Activated naive CD4-positive, alpha-beta T cell treated with anti-CD3 and anti-CD28 coated beads, Interleukin-2, amount 50 U/mL, for 72 hours (primary cell): Measurements from ENCODE around the gene CNMD. TPM values are rescaled to one million over a fixed set of nuclear protein-coding genes. Genes with fewer than 3 reads are reported as not detected.

Experiments
- ATAC-seq, 2 donors: fragments of 150-1000 bp; cut with Tn5 transposase; 2 replicates each; pipeline ENCODE4 v1.10.0; 2021; ENCODE audit warnings: mild to moderate bottlenecking in 2 of 2, moderate library complexity in 2 of 2
- DNase-seq, 2 donors: peaks; one replicate each; pipeline ENCODE4 v3.0.0; 2021 to 2022; ENCODE audit warnings: low spot score in 2 of 2
- H3K27ac Mint-ChIP-seq, 2 donors: one replicate each; pipeline ENCODE4 v1.8.0; 2022; ENCODE audit warnings: mild to moderate bottlenecking in 2 of 2, mixed read lengths in 2 of 2
- H3K36me3 Mint-ChIP-seq, 2 donors: one replicate each; pipeline ENCODE4 v1.8.0; 2022; ENCODE audit warnings: mixed read lengths in 2 of 2
- H3K9me3 Mint-ChIP-seq, 2 donors: one replicate each; pipeline ENCODE4 v1.8.0; 2022; ENCODE audit warnings: mixed read lengths in 2 of 2
- total RNA-seq, 2 donors: library from RNA; stranded (reverse); gene quantifications; one replicate each; pipeline ENCODE4 v1.2.3, GENCODE V29; 2022

CNMD gene
- not detected for total RNA-seq

- peaks cover 0 to 16% of the 10 kb centered on the region in 2 donors for H3K36me3 Mint-ChIP-seq
- no peak for ATAC-seq
- no peak within 1 kb of the TSS for H3K27ac Mint-ChIP-seq
- DNase-seq, result no peak
- H3K9me3 Mint-ChIP-seq, result peaks cover 0 to 6% of the 10 kb centered on the region in 2 donors
Observed at GRCh38 chr13:52739468-52740071, at the start of gene CNMD. Gene CNMD (minus strand): TSS chr13:52739820. CDS start chr13:52739701, 119 bp downstream.

GRCh38 chr13:52788011-52788410 lies 48.4 kb upstream of the CNMD start:
- Mint-ChIP-seq H3K27ac (no peak overlapping the region), H3K9me3 (no peaks in the 10 kb centered on the region), H3K36me3 (no peaks in the 10 kb centered on the region)
- ATAC-seq (no peak), DNase-seq (no peak)

- DNase-seq, result no peak
- no peak for ATAC-seq
- no peak overlapping the region for H3K27ac Mint-ChIP-seq
- H3K36me3 Mint-ChIP-seq, result no peaks in the 10 kb centered on the region
- H3K9me3 Mint-ChIP-seq, result no peaks in the 10 kb centered on the region
Observed at GRCh38 chr13:52787235-52787634, 47.6 kb upstream of the CNMD start.

GRCh38 chr13:52786766-52787165 lies 47.1 kb upstream of the CNMD start:
- DNase-seq (no peak), ATAC-seq (no peak)
- Mint-ChIP-seq H3K27ac (no peak overlapping the region), H3K36me3 (no peaks in the 10 kb centered on the region), H3K9me3 (no peaks in the 10 kb centered on the region)

- Mint-ChIP-seq H3K9me3 (no peaks in the 10 kb centered on the region), H3K36me3 (no peaks in the 10 kb centered on the region), H3K27ac (no peak overlapping the region)
- DNase-seq, result no peak
- no peak for ATAC-seq
Observed at GRCh38 chr13:52785739-52786138, 46.1 kb upstream of the CNMD start.

- ATAC-seq, result no peak
- DNase-seq, result no peak
- Mint-ChIP-seq H3K27ac (no peak overlapping the region), H3K36me3 (no peaks in the 10 kb centered on the region), H3K9me3 (no peaks in the 10 kb centered on the region)
Observed at GRCh38 chr13:52784591-52785340, 45.1 kb upstream of the CNMD start.

GRCh38 chr13:52783943-52784342 lies 44.3 kb upstream of the CNMD start:
- DNase-seq, result no peak
- Mint-ChIP-seq H3K9me3 (no peaks in the 10 kb centered on the region), H3K27ac (no peak overlapping the region), H3K36me3 (no peaks in the 10 kb centered on the region)
- no peak for ATAC-seq

- H3K9me3 Mint-ChIP-seq, result no peaks in the 10 kb centered on the region
- ATAC-seq (no peak), DNase-seq (no peak)
- H3K27ac Mint-ChIP-seq, result no peak overlapping the region
- H3K36me3 Mint-ChIP-seq, result no peaks in the 10 kb centered on the region
Observed at GRCh38 chr13:52782471-52783448, 43.1 kb upstream of the CNMD start.

GRCh38 chr13:52780611-52781010 lies 41.0 kb upstream of the CNMD start:
- H3K36me3 Mint-ChIP-seq, result no peaks in the 10 kb centered on the region
- ATAC-seq, result no peak
- no peak for DNase-seq
- no peaks in the 10 kb centered on the region for H3K9me3 Mint-ChIP-seq
- H3K27ac Mint-ChIP-seq, result no peak overlapping the region

- no peaks in the 10 kb centered on the region for H3K9me3 Mint-ChIP-seq
- DNase-seq (no peak), ATAC-seq (no peak)
- no peaks in the 10 kb centered on the region for H3K36me3 Mint-ChIP-seq
- H3K27ac Mint-ChIP-seq, result no peak overlapping the region
Observed at GRCh38 chr13:52780092-52780491, 40.5 kb upstream of the CNMD start.

GRCh38 chr13:52779103-52779502 lies 39.5 kb upstream of the CNMD start:
- ATAC-seq, result no peak
- H3K9me3 Mint-ChIP-seq, result no peaks in the 10 kb centered on the region
- H3K27ac Mint-ChIP-seq, result no peak overlapping the region
- no peaks in the 10 kb centered on the region for H3K36me3 Mint-ChIP-seq
- DNase-seq, result no peak

- Mint-ChIP-seq H3K36me3 (no peaks in the 10 kb centered on the region), H3K27ac (no peak overlapping the region), H3K9me3 (no peaks in the 10 kb centered on the region)
- no peak for ATAC-seq
- no peak for DNase-seq
Observed at GRCh38 chr13:52776726-52777125, 37.1 kb upstream of the CNMD start.

- DNase-seq, result no peak
Observed at GRCh38 chr13:52775511-52775910, 35.9 kb upstream of the CNMD start.

GRCh38 chr13:52767949-52768516 lies 28.4 kb upstream of the CNMD start:
- no peaks in the 10 kb centered on the region for H3K9me3 Mint-ChIP-seq
- H3K27ac Mint-ChIP-seq, result no peak overlapping the region
- ATAC-seq, result no peak
- no peaks in the 10 kb centered on the region for H3K36me3 Mint-ChIP-seq
- no peak for DNase-seq

More at GRCh38 chr13:52775511-52775910, 35.9 kb upstream of the CNMD start:
- H3K27ac Mint-ChIP-seq, result no peak overlapping the region
- H3K9me3 Mint-ChIP-seq, result no peaks in the 10 kb centered on the region
- no peaks in the 10 kb centered on the region for H3K36me3 Mint-ChIP-seq
- no peak for ATAC-seq

GRCh38 chr13:52765611-52766390 lies 26.2 kb upstream of the CNMD start:
- no peaks in the 10 kb centered on the region for H3K36me3 Mint-ChIP-seq
- no peak for DNase-seq

GRCh38 chr13:52760077-52760476 lies 20.5 kb upstream of the CNMD start:
- DNase-seq (no peak), ATAC-seq (no peak)
- H3K27ac Mint-ChIP-seq, result no peak overlapping the region
- no peaks in the 10 kb centered on the region for H3K36me3 Mint-ChIP-seq
- H3K9me3 Mint-ChIP-seq, result no peaks in the 10 kb centered on the region

More at GRCh38 chr13:52765611-52766390, 26.2 kb upstream of the CNMD start:
- Mint-ChIP-seq H3K27ac (no peak overlapping the region), H3K9me3 (no peaks in the 10 kb centered on the region)
- ATAC-seq, result no peak
